Mucosa of descending colon (tissue), 3 donors: Measurements from ENCODE around the gene TMEM201. TPM values are rescaled to one million over a fixed set of nuclear protein-coding genes. Genes with fewer than 3 reads are reported as not detected.

Experiments used
- ATAC-seq: fragments of 200-7000 bp; cut with Tn5 transposase; one replicate; pipeline ENCODE4 v1.9.1; 2020; ENCODE audit warnings: mild to moderate bottlenecking, moderate library complexity
- DNase-seq, 3 donors: peaks; one replicate each; pipeline ENCODE4 v3.0.0-alpha.2; 2020
- H3K36me3 ChIP-seq: fragments of 200-600 bp; one replicate; pipeline ENCODE4 v1.8.0; 2021; ENCODE audit warnings: low read depth, mild to moderate bottlenecking
- H3K4me1 ChIP-seq: fragments of 200-600 bp; one replicate; pipeline ENCODE4 v1.8.0; 2021; ENCODE audit warnings: low read depth, mild to moderate bottlenecking
- H3K4me3 ChIP-seq: fragments of 200-600 bp; one replicate; pipeline ENCODE4 v1.8.0; 2021; ENCODE audit warnings: mild to moderate bottlenecking
- H3K9me3 ChIP-seq: fragments of 200-600 bp; one replicate; pipeline ENCODE4 v1.8.0; 2021; ENCODE audit warnings: mild to moderate bottlenecking
- CTCF ChIP-seq: fragments of 200-600 bp; IDR thresholded peaks from one replicate; pipeline ENCODE4 v1.8.0; 2022; ENCODE audit warnings: antibody characterized with exemption, mild to moderate bottlenecking
- intact Hi-C, 2 donors: fragments of 100-400 bp; cut with DNase I in 1 of 2; cut with micrococcal nuclease in 1 of 2; formaldehyde crosslinking; loops; one replicate each; pipeline versions ENCODE4 v1.11.0 to v1.11.1; 2022; cut with DNase I, micrococcal nuclease
- total RNA-seq, 3 donors: library from RNA; stranded (reverse); fragmentation: NEBNext Ultra II Directional in 2 of 3; extraction: Animal tissue kit (Norgen Biotek cat#: 25700) in 2 of 3; gene quantifications; one replicate each; pipeline versions ENCODE4 v1.2.1 to v1.2.4, GENCODE V29; 2021 to 2023
- donor health status: DM: no; HTN: no; CAD: no; lungs with moderate emphysema.
- donor health status: DM: no; HTN: no; CAD: no.
- donor health status: DM: no; HTN: yes; CAD: no.

Gene TMEM201
- total RNA-seq, 3 donors from 2014 or later: 8.1 to 12.1 (median 8.4) TPM

- no peak for TF ChIP-seq CTCF
- peak; percentile 40 to 64 (median 63) for DNase-seq
- intact Hi-C loops: no loop called here
- peak overlapping the region; percentile 32 for H3K4me3 ChIP-seq
- no peaks in the 10 kb centered on the region for H3K9me3 ChIP-seq
- ATAC-seq: peak; percentile 6
- H3K4me1 ChIP-seq: peaks cover 16% of the 10 kb centered on the region
- H3K36me3 ChIP-seq: no peaks in the 10 kb centered on the region
These were observed 520 bp downstream of the TMEM201 start for GRCh38 chr1:9589144-9589718.

GRCh38 chr1:9589719-9590157 is 1.0 kb downstream of the TMEM201 start:
- intact Hi-C loops: no loop called here
- DNase-seq: no peak
- peaks cover 16% of the 10 kb centered on the region for H3K4me1 ChIP-seq
- no peaks in the 10 kb centered on the region for H3K9me3 ChIP-seq
- H3K36me3 ChIP-seq: no peaks in the 10 kb centered on the region
- TF ChIP-seq CTCF: no peak
- no peak for ATAC-seq
- peak overlapping the region; percentile 32 for H3K4me3 ChIP-seq

- ATAC-seq (no peak), DNase-seq (peak in 1 of 3 donors; percentile 49)
- intact Hi-C loops: no loop called here
- Histone ChIP-seq H3K4me1 (peaks cover 16% of the 10 kb centered on the region), H3K4me3 (no peak overlapping the region), H3K36me3 (no peaks in the 10 kb centered on the region), H3K9me3 (no peaks in the 10 kb centered on the region)
- TF ChIP-seq CTCF: no peak
These were observed 1.5 kb downstream of the TMEM201 start for GRCh38 chr1:9590201-9590600.

GRCh38 chr1:9590945-9591668 is 2.4 kb downstream of the TMEM201 start:
- no peak for TF ChIP-seq CTCF
- DNase-seq: peak in 1 of 3 donors; percentile 50
- Histone ChIP-seq H3K36me3 (no peaks in the 10 kb centered on the region), H3K4me3 (no peak overlapping the region), H3K4me1 (peaks cover 16% of the 10 kb centered on the region), H3K9me3 (no peaks in the 10 kb centered on the region)
- intact Hi-C loops: no loop called here
- ATAC-seq: no peak

- no peak for TF ChIP-seq CTCF
- Histone ChIP-seq H3K9me3 (no peaks in the 10 kb centered on the region), H3K36me3 (no peaks in the 10 kb centered on the region), H3K4me3 (no peak overlapping the region), H3K4me1 (peaks cover 16% of the 10 kb centered on the region)
- ATAC-seq (no peak), DNase-seq (peak in 1 of 3 donors; percentile 56)
- intact Hi-C loops: no loop called here
These were observed 3.2 kb downstream of the TMEM201 start for GRCh38 chr1:9591669-9592509.
